ENCODE data around the gene SLC7A5. TPM values are rescaled to one million over a fixed set of nuclear protein-coding genes. Genes with fewer than 3 reads are reported as not detected.
"Not testable (repeated sequence)": the region's sequence is repeated elsewhere in the genome, so short reads cannot be mapped to it uniquely, and the experiment has no call there.

Gene SLC7A5
- total RNA-seq, 1 donor from 2014 or later = 466 TPM

DNA sequence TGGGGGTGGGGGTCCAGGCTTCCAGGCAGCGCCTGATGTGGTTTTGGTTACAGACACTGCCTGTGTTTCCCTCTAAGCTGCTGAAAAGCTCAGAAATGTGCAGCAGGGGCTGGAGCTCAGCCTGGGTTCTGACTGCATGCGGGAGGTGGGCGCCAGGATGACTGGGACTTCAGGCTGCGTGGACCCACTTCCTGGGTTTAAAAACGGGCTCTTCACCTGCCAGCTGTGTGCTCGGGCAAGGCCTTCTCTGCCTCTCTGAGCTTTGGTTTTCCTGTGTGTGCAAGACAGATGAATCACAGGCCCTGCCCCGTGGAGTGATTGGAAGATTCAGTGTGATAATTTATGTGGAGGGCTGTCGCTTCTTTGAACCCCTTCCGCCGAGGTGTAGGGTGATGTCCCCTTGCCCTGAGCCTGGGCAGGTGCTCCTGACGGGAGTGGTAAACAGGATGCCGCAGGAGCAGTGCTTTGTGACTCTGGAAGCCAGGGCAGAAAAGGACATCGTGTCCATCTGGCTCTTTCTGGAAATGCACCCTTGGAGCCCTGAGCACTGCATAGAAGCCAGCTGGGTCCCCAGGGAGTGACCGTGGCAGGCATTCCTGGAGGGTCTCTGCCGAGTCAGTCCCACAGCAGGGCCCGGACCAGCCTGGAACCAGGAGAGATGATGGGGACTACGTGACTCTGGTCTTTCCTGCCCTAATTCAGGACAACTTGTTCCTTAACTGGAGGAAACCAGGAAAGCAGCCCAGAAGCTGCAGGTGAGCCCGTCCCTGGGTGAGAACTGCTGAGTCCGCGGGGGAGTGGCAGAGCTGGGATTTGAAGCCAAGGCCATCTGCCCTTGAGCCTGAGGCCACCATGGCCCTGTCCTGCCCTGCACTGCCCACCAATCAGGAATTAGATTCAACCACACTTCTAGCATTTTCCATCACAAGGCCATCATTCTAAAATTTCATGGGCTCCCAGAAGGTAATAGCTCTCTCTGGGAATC lies 28.5 kb upstream of the SLC7A5 start:
- Mint-ChIP-seq H3K27me3 (ENCODE audit: insufficient read depth) (no peaks in the 10 kb centered on the region), H3K9me3 (no peaks in the 10 kb centered on the region), H3K27ac (peak overlapping the region; percentile 100), H3K36me3 (ENCODE audit: low read depth) (peaks cover 2% of the 10 kb centered on the region), H3K4me1 (ENCODE audit: low read depth) (peaks cover 68% of the 10 kb centered on the region), H3K4me3 (peak overlapping the region; percentile 66)
- intact Hi-C loops (cut with micrococcal nuclease) = loop anchor here (5.0 to 10.0 kb wide), 2 partner anchors 559 to 583 kb away; partner anchors contain the start of gene C16orf95
- DNase-seq (ENCODE audit: low spot score) = peak; percentile 61

GRCh38 chr16:87896924-87897520 lies 27.7 kb upstream of the SLC7A5 start:
- peak overlapping the region; percentile 66 for H3K4me3 Mint-ChIP-seq
- not testable (repeated sequence) for H3K36me3 Mint-ChIP-seq (ENCODE audit: low read depth); DNase-seq (ENCODE audit: low spot score); H3K27me3 Mint-ChIP-seq (ENCODE audit: insufficient read depth); H3K9me3 Mint-ChIP-seq
- intact Hi-C loops (cut with micrococcal nuclease) = loop anchor here (5.0 to 10.0 kb wide), 2 partner anchors 560 to 582 kb away; partner anchors contain the start of gene C16orf95
- peaks cover 60% of the 10 kb centered on the region for H3K4me1 Mint-ChIP-seq (ENCODE audit: low read depth)
- peak overlapping the region; percentile 100 for H3K27ac Mint-ChIP-seq

- H3K27me3 Mint-ChIP-seq (ENCODE audit: insufficient read depth); H3K9me3 Mint-ChIP-seq; H3K36me3 Mint-ChIP-seq (ENCODE audit: low read depth): not testable (repeated sequence)
- peaks cover 56% of the 10 kb centered on the region for H3K4me1 Mint-ChIP-seq (ENCODE audit: low read depth)
- intact Hi-C loops (cut with micrococcal nuclease) = loop anchor here (5.0 to 10.0 kb wide), 2 partner anchors 561 to 582 kb away; partner anchors contain the start of gene C16orf95
- DNase-seq (ENCODE audit: low spot score) = peak; percentile 6
- peak overlapping the region; percentile 100 for H3K27ac Mint-ChIP-seq
- H3K4me3 Mint-ChIP-seq = peak overlapping the region; percentile 66
These were observed 27.0 kb upstream of the SLC7A5 start for GRCh38 chr16:87896176-87896890.

DNA sequence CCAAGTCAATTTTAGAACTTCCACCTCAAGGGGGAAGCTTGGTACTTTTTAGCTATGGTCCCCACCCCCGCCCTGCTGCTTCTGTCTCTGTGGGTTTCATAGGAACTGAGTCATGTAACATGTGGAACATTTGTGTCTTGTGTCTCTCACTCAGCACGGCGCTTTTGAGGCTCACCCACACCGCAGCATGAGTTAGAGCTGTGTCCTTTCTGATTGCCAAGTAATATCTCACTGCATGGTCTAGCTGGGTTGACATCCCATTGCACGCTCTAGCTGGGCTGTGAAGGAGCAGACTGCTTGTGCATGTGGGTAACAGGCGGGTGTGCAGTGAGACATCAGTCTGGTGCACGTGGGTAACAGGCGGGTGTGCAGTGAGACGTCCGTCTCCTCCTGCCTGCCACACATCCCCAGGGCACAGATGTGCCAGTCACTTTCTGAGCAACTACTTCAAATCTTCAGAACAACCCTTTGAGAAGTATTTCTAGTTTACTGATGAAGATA lies 26.4 kb upstream of the SLC7A5 start:
- no peaks in the 10 kb centered on the region for H3K27me3 Mint-ChIP-seq (ENCODE audit: insufficient read depth)
- peaks cover 56% of the 10 kb centered on the region for H3K4me1 Mint-ChIP-seq (ENCODE audit: low read depth)
- H3K4me3 Mint-ChIP-seq = peak overlapping the region; percentile 76
- H3K27ac Mint-ChIP-seq = peak overlapping the region; percentile 100
- no peaks in the 10 kb centered on the region for H3K9me3 Mint-ChIP-seq
- intact Hi-C loops (cut with micrococcal nuclease) = loop anchor here (1.0 to 10.0 kb wide), 7 partner anchors 14 to 581 kb away; partner anchors contain the start of genes BANP and C16orf95
- peak; percentile 83 for DNase-seq (ENCODE audit: low spot score)
- no peaks in the 10 kb centered on the region for H3K36me3 Mint-ChIP-seq (ENCODE audit: low read depth)

- peaks cover 56% of the 10 kb centered on the region for H3K4me1 Mint-ChIP-seq (ENCODE audit: low read depth)
- intact Hi-C loops (cut with micrococcal nuclease) = loop anchor here (10.0 kb wide), 1 partner anchor 579 kb away; the partner anchor contains the start of gene C16orf95
- H3K9me3 Mint-ChIP-seq; H3K4me3 Mint-ChIP-seq; H3K36me3 Mint-ChIP-seq (ENCODE audit: low read depth); H3K27me3 Mint-ChIP-seq (ENCODE audit: insufficient read depth); H3K27ac Mint-ChIP-seq; DNase-seq (ENCODE audit: low spot score): not testable (repeated sequence)
These were observed 24.7 kb upstream of the SLC7A5 start for GRCh38 chr16:87894005-87894404.

DNA sequence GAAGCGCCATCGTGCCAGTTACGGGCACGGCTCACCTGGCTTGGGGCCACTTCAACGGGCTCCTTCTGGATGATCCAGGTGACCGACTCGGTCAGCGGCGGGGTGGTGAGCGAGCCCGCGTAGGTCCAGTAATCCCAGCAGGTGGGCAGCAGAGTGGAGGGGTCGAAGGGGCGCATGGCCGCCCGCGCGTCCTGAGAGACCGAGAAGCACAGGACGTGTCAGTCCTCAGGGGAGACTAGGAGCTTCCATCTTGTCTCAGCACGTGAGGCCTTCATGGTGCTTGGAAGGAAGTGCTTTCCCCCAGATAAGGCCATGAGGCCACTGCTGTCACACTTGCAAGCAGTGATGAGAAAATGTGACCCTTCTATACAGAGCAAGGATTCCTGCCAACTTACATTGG lies 22.5 kb upstream of the SLC7A5 start:
- peaks cover 37% of the 10 kb centered on the region for H3K4me1 Mint-ChIP-seq (ENCODE audit: low read depth)
- no peak overlapping the region for H3K4me3 Mint-ChIP-seq
- H3K27ac Mint-ChIP-seq = no peak overlapping the region
- no peaks in the 10 kb centered on the region for H3K36me3 Mint-ChIP-seq (ENCODE audit: low read depth)
- peaks cover 3% of the 10 kb centered on the region for H3K9me3 Mint-ChIP-seq
- no peak for DNase-seq (ENCODE audit: low spot score)
- no peaks in the 10 kb centered on the region for H3K27me3 Mint-ChIP-seq (ENCODE audit: insufficient read depth)
- intact Hi-C loops (cut with micrococcal nuclease) = loop anchor here (10.0 kb wide), 1 partner anchor 577 kb away; the partner anchor contains the start of gene C16orf95

- not testable (repeated sequence) for H3K36me3 Mint-ChIP-seq (ENCODE audit: low read depth); DNase-seq (ENCODE audit: low spot score); H3K4me3 Mint-ChIP-seq; H3K27me3 Mint-ChIP-seq (ENCODE audit: insufficient read depth); H3K9me3 Mint-ChIP-seq
- Mint-ChIP-seq H3K27ac (peak overlapping the region; percentile 2), H3K4me1 (ENCODE audit: low read depth) (peaks cover 19% of the 10 kb centered on the region)
- intact Hi-C loops (cut with micrococcal nuclease) = loop anchor here (10.0 kb wide), 1 partner anchor 575 kb away; the partner anchor contains the start of gene C16orf95
These were observed 20.5 kb upstream of the SLC7A5 start for GRCh38 chr16:87889762-87890161.

DNA sequence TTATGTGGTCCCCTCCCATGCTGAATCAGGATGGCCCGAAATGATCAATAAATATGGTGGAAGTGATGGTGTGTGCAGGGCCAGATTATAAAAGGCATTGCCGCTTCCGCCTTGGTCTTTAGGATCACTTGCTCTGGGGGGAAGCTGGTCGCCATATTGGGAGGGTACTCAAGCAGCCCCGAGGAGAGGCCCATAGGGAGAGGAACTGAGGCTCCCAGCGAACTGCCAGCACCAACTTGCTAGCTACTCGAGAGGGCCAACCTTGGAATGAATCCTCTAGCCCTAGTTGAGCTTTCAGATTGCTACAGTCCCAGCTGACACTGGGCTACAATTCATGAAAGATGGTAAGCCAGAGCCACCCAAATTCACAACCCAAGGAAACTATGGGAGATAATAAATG lies 19.0 kb upstream of the SLC7A5 start:
- intact Hi-C loops (cut with micrococcal nuclease); H3K27me3 Mint-ChIP-seq (ENCODE audit: insufficient read depth): not testable (repeated sequence)

GRCh38 chr16:87887931-87888330 lies 18.6 kb upstream of the SLC7A5 start:
- H3K4me3 Mint-ChIP-seq; intact Hi-C loops (cut with micrococcal nuclease); H3K36me3 Mint-ChIP-seq (ENCODE audit: low read depth); H3K4me1 Mint-ChIP-seq (ENCODE audit: low read depth); H3K27ac Mint-ChIP-seq; H3K9me3 Mint-ChIP-seq; H3K27me3 Mint-ChIP-seq (ENCODE audit: insufficient read depth); DNase-seq (ENCODE audit: low spot score): not testable (repeated sequence)

More for the DNA sequence above, 19.0 kb upstream of the SLC7A5 start:
- H3K9me3 Mint-ChIP-seq; H3K4me1 Mint-ChIP-seq (ENCODE audit: low read depth); H3K36me3 Mint-ChIP-seq (ENCODE audit: low read depth); H3K4me3 Mint-ChIP-seq; DNase-seq (ENCODE audit: low spot score); H3K27ac Mint-ChIP-seq: not testable (repeated sequence)

DNA sequence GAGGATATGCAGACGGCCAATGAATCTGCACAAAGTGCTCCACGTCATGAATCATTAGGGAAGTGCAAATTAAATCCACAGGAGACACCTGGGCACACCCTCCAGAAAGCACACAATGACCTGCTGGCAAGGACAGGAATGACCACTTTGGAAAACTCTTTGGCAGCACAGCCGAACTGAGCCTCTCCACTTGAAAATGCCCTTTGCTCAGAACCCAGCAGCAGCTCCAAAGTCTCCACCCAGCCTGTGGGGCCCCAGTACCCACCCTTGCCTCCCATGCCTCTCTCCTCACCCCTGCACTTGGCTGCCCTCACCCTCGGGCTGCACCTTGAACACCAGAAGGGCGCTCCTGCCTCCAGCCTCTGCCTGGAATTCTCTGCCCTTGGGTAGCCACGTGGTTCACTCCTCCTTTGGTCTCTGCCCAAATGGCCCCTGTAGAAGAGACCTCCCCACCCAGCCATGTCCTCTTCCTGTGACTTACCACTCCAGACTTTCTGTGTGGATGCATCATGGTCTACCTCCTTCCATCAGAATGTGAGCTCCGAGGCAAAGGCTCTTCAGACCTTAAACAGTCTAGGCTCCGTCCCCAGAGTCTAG lies 16.2 kb upstream of the SLC7A5 start:
- H3K9me3 Mint-ChIP-seq; H3K27ac Mint-ChIP-seq; DNase-seq (ENCODE audit: low spot score); intact Hi-C loops (cut with micrococcal nuclease); H3K4me3 Mint-ChIP-seq; H3K4me1 Mint-ChIP-seq (ENCODE audit: low read depth); H3K36me3 Mint-ChIP-seq (ENCODE audit: low read depth); H3K27me3 Mint-ChIP-seq (ENCODE audit: insufficient read depth): not testable (repeated sequence)

DNA sequence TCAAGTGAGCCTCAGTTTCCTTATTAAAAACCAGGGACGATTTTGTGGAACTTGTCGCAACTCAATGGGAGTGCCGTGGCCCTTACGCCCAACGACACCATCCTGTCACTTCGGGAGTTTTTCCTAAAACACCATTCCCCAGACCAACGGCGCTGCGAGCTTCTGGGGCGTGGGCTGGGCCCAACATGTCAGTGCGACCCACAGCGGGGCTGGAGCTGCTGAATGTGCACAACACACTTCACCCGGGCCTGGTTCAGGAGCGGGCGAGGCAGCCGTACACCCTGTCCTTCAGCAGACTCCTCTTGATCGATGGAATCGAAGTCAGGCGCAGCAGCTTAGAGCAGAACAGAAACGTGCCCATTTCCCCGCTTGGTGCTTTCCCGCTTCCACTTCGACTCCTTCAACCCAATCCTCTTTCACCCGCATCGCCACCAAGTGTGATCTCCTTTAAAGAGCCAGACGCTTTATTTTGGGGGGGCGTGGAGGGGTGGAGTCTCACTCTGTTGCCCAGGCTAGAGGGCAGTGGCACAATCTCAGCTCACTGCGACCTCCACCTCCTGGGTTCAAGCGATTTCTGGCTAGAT lies 13.2 kb upstream of the SLC7A5 start:
- Mint-ChIP-seq H3K36me3 (ENCODE audit: low read depth) (no peaks in the 10 kb centered on the region), H3K4me1 (ENCODE audit: low read depth) (peaks cover 27% of the 10 kb centered on the region), H3K27ac (no peak overlapping the region), H3K9me3 (peaks cover 8% of the 10 kb centered on the region), H3K4me3 (no peak overlapping the region), H3K27me3 (ENCODE audit: insufficient read depth) (peaks cover 3% of the 10 kb centered on the region)
- intact Hi-C loops (cut with micrococcal nuclease) = no loop called here
- DNase-seq (ENCODE audit: low spot score) = no peak

Measured in activated T-helper 1 cell treated with anti-CD3 and anti-CD28 coated beads, Interleukin-12 subunit alpha, Interleukin-12 subunit beta, Interleukin-2, Interleukin-4 antibody, amounts not matched to agents 30 ng/mL and 10 ng/mL and 1 ng/mL, durations not matched to agents 14 hours and 24 hours and 36 hours (primary cell).